GM23338 (cell line): ENCODE measurements around the gene ZNF276. TPM values are rescaled to one million over a fixed set of nuclear protein-coding genes. Genes with fewer than 3 reads are reported as not detected.

Source experiments
- ATAC-seq: fragments of 200-7000 bp; cut with Tn5 transposase; 3 replicates; pipeline ENCODE4 v1.9.1; 2020
- DNase-seq: peaks from one replicate; pipeline ENCODE4 v3.0.0-alpha.2; 2015; ENCODE audit warnings: low spot score
- H2AFZ ChIP-seq: fragments of 200-600 bp; sonication (generic); 2 replicates; pipeline ENCODE4 v1.8.0; 2016; ENCODE audit warnings: antibody characterized with exemption, mild to moderate bottlenecking, moderate library complexity
- H3F3A ChIP-seq: fragments of 200-600 bp; sonication (generic); replicated peaks from 2 replicates; pipeline ENCODE4 v1.8.0; 2017; ENCODE audit warnings: antibody characterized with exemption, mixed run types, low read depth
- H3K27ac ChIP-seq: fragments of 200-600 bp; sonication (generic); 2 replicates; pipeline ENCODE4 v1.6.1; 2016; ENCODE audit warnings: low read depth
- H3K27me3 ChIP-seq: fragments of 200-600 bp; sonication (generic); 2 replicates; pipeline ENCODE4 v1.8.0; 2016; ENCODE audit warnings: mild to moderate bottlenecking, mixed run types, moderate library complexity; ENCODE audit not compliant: insufficient read depth
- H3K36me3 ChIP-seq: fragments of 200-600 bp; sonication (generic); 2 replicates; pipeline ENCODE4 v1.8.0; 2016; ENCODE audit warnings: mild to moderate bottlenecking; ENCODE audit not compliant: insufficient read depth
- H3K4me1 ChIP-seq: fragments of 200-600 bp; sonication (generic); 2 replicates; pipeline ENCODE4 v1.8.0; 2016; ENCODE audit warnings: mild to moderate bottlenecking, moderate library complexity; ENCODE audit not compliant: insufficient read depth
- H3K4me2 ChIP-seq: fragments of 200-600 bp; sonication (generic); 2 replicates; pipeline ENCODE4 v1.7.1; 2017; ENCODE audit warnings: mixed run types
- H3K4me3 ChIP-seq: fragments of 200-600 bp; sonication (generic); 2 replicates; pipeline ENCODE4 v1.6.1; 2016; ENCODE audit warnings: mixed run types
- H3K79me2 ChIP-seq: fragments of 200-600 bp; sonication (generic); replicated peaks from 2 replicates; pipeline ENCODE4 v1.8.0; 2017; ENCODE audit warnings: mild to moderate bottlenecking; ENCODE audit not compliant: insufficient read depth
- H3K9me2 ChIP-seq: fragments of 200-600 bp; sonication (generic); 2 replicates; pipeline ENCODE4 v1.8.0; 2017; ENCODE audit not compliant: insufficient read depth
- H4K20me1 ChIP-seq: fragments of 200-600 bp; sonication (generic); replicated peaks from 2 replicates; pipeline ENCODE4 v1.8.0; 2017; ENCODE audit warnings: mild to moderate bottlenecking; ENCODE audit not compliant: insufficient read depth
- H3K27ac Mint-ChIP-seq: 2 replicates; pipeline ENCODE4 v1.8.0; 2020; ENCODE audit warnings: inconsistent platforms, mild to moderate bottlenecking, moderate library complexity, mixed read lengths
- H3K27me3 Mint-ChIP-seq: 3 replicates; pipeline ENCODE4 v1.8.0; 2022; ENCODE audit warnings: low read depth, mild to moderate bottlenecking, moderate library complexity, mixed read lengths, inconsistent platforms; ENCODE audit not compliant: insufficient read depth, poor library complexity
- H3K36me3 Mint-ChIP-seq: 3 replicates; pipeline ENCODE4 v1.8.0; 2021; ENCODE audit warnings: low read depth, mild to moderate bottlenecking, inconsistent platforms, moderate library complexity, mixed read lengths
- H3K4me1 Mint-ChIP-seq: 3 replicates; pipeline ENCODE4 v1.8.0; 2020; ENCODE audit warnings: mild to moderate bottlenecking, inconsistent platforms, mixed read lengths
- H3K4me3 Mint-ChIP-seq: 3 replicates; pipeline ENCODE4 v1.8.0; 2021; ENCODE audit warnings: moderate library complexity, mild to moderate bottlenecking, inconsistent platforms, mixed read lengths
- H3K9me3 Mint-ChIP-seq: 3 replicates; pipeline ENCODE4 v1.8.0; 2020; ENCODE audit warnings: moderate library complexity, mild to moderate bottlenecking, inconsistent platforms, mixed read lengths
- CREB1 ChIP-seq: fragments of 250-450 bp; sonication (Bioruptor Pico); IDR thresholded peaks from 2 replicates; pipeline ENCODE4 v1.5.0; 2020; ENCODE audit warnings: low read depth, mild to moderate bottlenecking, moderate library complexity
- EZH2 ChIP-seq: fragments of 200-600 bp; sonication (generic); IDR thresholded peaks from one replicate; pipeline ENCODE4 v1.8.0; 2017; ENCODE audit warnings: antibody characterized with exemption, mild to moderate bottlenecking, low read depth; ENCODE audit not compliant: unreplicated experiment
- EZH2phosphoT487 ChIP-seq: fragments of 200-600 bp; sonication (generic); IDR thresholded peaks from one replicate; pipeline ENCODE4 v1.8.1; 2018; ENCODE audit warnings: antibody characterized with exemption; ENCODE audit not compliant: unreplicated experiment
- JUNB ChIP-seq: IDR thresholded peaks from one replicate; pipeline ENCODE4 v1.6.1; 2016; ENCODE audit warnings: antibody characterized with exemption; ENCODE audit not compliant: unreplicated experiment
- NANOG ChIP-seq: IDR thresholded peaks from 2 replicates; pipeline ENCODE4 v1.6.1; 2016; ENCODE audit warnings: antibody characterized with exemption, borderline replicate concordance
- POLR2AphosphoS5 ChIP-seq: IDR thresholded peaks from 2 replicates; pipeline ENCODE4 v1.6.1; 2016; ENCODE audit warnings: antibody characterized with exemption, low read depth
- ZNF331 ChIP-seq: fragments of 250-450 bp; sonication (Bioruptor Pico); IDR thresholded peaks from 2 replicates; pipeline ENCODE4 v1.5.0; 2020; ENCODE audit warnings: low read depth, mild to moderate bottlenecking, moderate library complexity
- polyA plus RNA-seq: library from polyadenylated mRNA; unstranded; fragments of >200 nt; fragmentation: Nextera tagmentation; extraction: Ambion mirVana; gene quantifications from 2 replicates; pipeline ENCODE4 v1.2.1, GENCODE V29; 2016
- total RNA-seq: library from RNA; depleted of rRNA; stranded (reverse); fragments of >200 nt; shearing (Covaris generic); gene quantifications from 2 replicates; pipeline ENCODE4 v1.2.3, GENCODE V29; 2014
- TF ChIP-seq, protein P1 (sequence below): IDR thresholded peaks from one replicate; pipeline ENCODE4 v1.6.1; 2018; ENCODE audit warnings: antibody characterized with exemption; ENCODE audit not compliant: unreplicated experiment
- TF ChIP-seq, protein P2 (sequence below): IDR thresholded peaks from 2 replicates; pipeline ENCODE4 v1.6.1; 2016; ENCODE audit warnings: antibody characterized with exemption
- TF ChIP-seq, protein P3 (sequence below), 2 experiments: fragments of 200-600 bp in 1 of 2; sonication (generic) in 1 of 2; conservative IDR thresholded peaks; 2 replicates each; pipeline versions ENCODE4 v1.5.1 to v1.6.1; 2016 to 2017; ENCODE audit warnings: antibody characterized with exemption in 2 of 2, low read depth in 2 of 2, mild to moderate bottlenecking in 2 of 2, moderate library complexity in 1 of 2

The ZNF276 gene
- total and polyA plus RNA-seq, 2 experiments from 2014 or later = 3.4 to 15.6 TPM

DNA sequence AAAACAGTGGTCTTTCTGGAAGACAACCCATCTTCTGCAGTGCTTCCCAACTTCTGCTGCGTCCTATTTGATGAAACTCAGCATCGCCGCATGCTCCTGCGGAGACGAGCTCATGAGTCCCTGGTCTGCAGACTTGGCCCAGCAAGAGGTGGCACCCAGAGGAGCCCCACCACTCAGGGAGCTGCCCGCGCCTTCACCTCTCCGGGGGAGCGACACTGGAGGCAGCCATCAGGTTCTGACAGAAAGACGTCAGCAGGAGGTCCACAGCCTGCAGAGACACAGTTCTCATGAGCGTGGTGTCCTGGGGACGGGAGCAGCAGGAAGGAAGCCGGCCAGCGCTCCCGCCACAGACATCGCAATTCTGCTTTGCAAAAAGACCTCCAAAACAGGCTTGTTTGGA is 49.0 kb downstream of the ZNF276 start (continued):
- TF ChIP-seq, protein P1, sequence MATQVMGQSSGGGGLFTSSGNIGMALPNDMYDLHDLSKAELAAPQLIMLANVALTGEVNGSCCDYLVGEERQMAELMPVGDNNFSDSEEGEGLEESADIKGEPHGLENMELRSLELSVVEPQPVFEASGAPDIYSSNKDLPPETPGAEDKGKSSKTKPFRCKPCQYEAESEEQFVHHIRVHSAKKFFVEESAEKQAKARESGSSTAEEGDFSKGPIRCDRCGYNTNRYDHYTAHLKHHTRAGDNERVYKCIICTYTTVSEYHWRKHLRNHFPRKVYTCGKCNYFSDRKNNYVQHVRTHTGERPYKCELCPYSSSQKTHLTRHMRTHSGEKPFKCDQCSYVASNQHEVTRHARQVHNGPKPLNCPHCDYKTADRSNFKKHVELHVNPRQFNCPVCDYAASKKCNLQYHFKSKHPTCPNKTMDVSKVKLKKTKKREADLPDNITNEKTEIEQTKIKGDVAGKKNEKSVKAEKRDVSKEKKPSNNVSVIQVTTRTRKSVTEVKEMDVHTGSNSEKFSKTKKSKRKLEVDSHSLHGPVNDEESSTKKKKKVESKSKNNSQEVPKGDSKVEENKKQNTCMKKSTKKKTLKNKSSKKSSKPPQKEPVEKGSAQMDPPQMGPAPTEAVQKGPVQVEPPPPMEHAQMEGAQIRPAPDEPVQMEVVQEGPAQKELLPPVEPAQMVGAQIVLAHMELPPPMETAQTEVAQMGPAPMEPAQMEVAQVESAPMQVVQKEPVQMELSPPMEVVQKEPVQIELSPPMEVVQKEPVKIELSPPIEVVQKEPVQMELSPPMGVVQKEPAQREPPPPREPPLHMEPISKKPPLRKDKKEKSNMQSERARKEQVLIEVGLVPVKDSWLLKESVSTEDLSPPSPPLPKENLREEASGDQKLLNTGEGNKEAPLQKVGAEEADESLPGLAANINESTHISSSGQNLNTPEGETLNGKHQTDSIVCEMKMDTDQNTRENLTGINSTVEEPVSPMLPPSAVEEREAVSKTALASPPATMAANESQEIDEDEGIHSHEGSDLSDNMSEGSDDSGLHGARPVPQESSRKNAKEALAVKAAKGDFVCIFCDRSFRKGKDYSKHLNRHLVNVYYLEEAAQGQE = no peak
- no peak for TF ChIP-seq ZNF331 (CRISPR knock-in tag)
- no peak for TF ChIP-seq NANOG
- TF ChIP-seq CREB1 (CRISPR knock-in tag) = no peak
- TF ChIP-seq JUNB = no peak

DNA sequence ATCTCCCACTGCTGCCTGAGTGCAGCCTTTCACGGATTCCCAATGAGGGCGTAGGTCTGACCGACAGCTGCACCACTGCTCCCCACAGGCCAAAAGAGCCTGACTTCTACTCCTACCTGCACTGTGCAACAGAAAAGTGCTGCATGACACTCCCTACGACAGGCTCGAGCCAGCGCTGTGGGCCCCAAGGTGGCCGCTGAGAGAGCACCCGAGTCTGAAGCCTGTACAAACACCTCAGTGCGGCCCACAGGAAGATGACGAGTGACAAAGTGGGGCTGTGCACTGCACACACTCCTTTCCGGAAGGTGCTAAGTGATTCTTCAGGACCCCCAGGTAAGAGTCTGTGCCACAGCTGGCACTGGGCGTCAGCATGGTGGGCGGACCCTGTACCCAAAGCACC is 53.9 kb downstream of the ZNF276 start:
- Mint-ChIP-seq H3K4me1 (no peaks in the 10 kb centered on the region; the same call in 2 of the 3 replicates), H3K27me3 (peaks cover 8% of the 10 kb centered on the region), H3K27ac (no peak overlapping the region), H3K9me3 (no peaks in the 10 kb centered on the region), H3K36me3 (peaks cover 80% of the 10 kb centered on the region), H3K4me3 (no peak overlapping the region)
- H3K4me3 ChIP-seq = no peak overlapping the region
- H3K9me2 ChIP-seq = no peaks in the 10 kb centered on the region
- H3K4me1 ChIP-seq = no peaks in the 10 kb centered on the region
- no peak overlapping the region for H3K27ac ChIP-seq
- no peaks in the 10 kb centered on the region for H3K27me3 ChIP-seq
- H3F3A ChIP-seq = 0 out of 2 replicates have a peak, but pooled peaks cover 8% of the 10 kb centered on the region
- no peak overlapping the region for H3K4me2 ChIP-seq
- H3K79me2 ChIP-seq = no peaks in the 10 kb centered on the region
- H3K36me3 ChIP-seq = peaks cover 44% of the 10 kb centered on the region
- H4K20me1 ChIP-seq = no peaks in the 10 kb centered on the region; the same call in 1 of the 2 replicates
- DNase-seq (no peak), ATAC-seq (no peak)
- H2AFZ ChIP-seq = no peak overlapping the region
- no peak for TF ChIP-seq CREB1 (CRISPR knock-in tag)
- no peak for TF ChIP-seq NANOG
- TF ChIP-seq POLR2AphosphoS5 = no peak
- TF ChIP-seq, protein P2, sequence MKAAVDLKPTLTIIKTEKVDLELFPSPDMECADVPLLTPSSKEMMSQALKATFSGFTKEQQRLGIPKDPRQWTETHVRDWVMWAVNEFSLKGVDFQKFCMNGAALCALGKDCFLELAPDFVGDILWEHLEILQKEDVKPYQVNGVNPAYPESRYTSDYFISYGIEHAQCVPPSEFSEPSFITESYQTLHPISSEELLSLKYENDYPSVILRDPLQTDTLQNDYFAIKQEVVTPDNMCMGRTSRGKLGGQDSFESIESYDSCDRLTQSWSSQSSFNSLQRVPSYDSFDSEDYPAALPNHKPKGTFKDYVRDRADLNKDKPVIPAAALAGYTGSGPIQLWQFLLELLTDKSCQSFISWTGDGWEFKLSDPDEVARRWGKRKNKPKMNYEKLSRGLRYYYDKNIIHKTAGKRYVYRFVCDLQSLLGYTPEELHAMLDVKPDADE = no peak
- TF ChIP-seq EZH2phosphoT487 = no peak
- TF ChIP-seq, protein P3, sequence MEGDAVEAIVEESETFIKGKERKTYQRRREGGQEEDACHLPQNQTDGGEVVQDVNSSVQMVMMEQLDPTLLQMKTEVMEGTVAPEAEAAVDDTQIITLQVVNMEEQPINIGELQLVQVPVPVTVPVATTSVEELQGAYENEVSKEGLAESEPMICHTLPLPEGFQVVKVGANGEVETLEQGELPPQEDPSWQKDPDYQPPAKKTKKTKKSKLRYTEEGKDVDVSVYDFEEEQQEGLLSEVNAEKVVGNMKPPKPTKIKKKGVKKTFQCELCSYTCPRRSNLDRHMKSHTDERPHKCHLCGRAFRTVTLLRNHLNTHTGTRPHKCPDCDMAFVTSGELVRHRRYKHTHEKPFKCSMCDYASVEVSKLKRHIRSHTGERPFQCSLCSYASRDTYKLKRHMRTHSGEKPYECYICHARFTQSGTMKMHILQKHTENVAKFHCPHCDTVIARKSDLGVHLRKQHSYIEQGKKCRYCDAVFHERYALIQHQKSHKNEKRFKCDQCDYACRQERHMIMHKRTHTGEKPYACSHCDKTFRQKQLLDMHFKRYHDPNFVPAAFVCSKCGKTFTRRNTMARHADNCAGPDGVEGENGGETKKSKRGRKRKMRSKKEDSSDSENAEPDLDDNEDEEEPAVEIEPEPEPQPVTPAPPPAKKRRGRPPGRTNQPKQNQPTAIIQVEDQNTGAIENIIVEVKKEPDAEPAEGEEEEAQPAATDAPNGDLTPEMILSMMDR (conservative IDR thresholded peaks at IDR 0.05; ENCODE audit: low read depth in 2 of 2) = no peak
- TF ChIP-seq, protein P1 = no peak
- no peak for TF ChIP-seq JUNB
- no peak for TF ChIP-seq EZH2
- no peak for TF ChIP-seq ZNF331 (CRISPR knock-in tag)
